ENCODE results near the gene PTGER2.

PTGER2 gene

DNA sequence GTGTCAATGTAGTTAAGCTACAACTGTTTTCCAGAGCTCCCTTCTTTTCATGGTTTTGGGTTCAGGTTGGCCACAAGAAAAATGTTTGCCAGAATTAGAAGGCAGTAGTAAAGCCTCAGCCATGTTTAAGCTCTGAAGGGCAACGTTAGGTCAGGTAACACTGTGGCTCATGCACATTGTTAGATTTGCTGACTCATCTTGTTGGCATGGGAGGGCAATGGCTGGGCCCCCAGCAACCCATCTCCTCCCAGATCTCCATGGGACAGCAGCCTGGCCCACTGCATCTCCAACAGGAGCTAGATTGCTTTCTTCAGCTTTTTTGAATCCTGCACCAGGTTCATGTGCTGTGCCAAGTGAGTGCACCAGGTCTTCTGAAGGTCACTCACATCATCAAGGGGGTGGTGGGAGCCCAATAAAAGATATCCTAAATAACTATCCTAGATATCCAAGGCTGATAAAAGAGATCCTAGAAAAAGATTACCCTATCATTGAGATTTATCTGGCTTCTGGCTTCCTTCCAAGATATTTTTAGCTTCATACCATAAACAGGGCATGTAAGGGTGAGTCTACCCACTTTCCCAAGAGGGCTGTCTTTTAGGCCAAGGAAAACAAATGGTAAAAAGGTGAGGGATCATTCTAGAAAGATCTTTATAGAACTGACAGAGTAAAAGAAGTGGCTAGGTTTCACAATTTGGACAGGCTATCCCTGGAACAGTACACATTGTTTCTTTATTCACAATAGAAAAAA is 28.9 kb downstream of the PTGER2 start:
- DNase-seq = no peak

DNA sequence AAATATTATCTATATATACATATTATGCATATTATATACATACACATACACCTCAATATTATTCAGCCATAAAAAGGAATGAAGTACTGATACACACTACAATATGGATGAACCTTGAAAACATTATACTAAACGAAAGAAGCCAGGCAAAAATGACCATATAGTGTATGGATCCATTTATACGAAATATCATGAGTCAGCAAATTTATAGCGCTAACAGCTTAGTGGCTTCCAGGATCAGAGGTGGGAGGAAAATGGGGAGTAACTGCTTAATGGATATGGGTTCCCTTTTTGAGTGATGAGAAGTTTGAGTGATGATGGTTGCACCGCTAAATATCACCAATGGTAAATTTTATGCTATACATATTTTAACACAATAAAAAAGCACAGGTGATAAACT is 32.7 kb downstream of the PTGER2 start:
- no peak for DNase-seq

DNA sequence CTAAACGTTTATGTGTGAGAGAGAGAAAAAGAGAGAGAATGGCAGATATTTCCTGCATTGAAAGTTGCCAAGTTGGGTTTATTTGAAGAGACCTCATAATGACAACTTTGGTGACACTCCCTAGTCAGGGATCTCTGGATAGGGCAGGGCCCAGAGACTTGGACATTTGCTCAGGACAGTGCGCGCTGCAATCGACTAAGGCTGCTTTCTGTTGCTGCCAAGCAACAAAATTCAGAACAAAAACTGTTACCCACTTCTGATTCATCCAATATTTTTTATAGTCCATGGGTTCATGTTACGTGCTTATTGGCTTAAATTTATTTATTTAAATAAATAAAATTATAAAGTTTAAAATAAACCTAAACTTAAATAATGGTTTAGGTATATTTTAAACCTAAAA is 34.2 kb downstream of the PTGER2 start:
- DNase-seq = no peak

DNA sequence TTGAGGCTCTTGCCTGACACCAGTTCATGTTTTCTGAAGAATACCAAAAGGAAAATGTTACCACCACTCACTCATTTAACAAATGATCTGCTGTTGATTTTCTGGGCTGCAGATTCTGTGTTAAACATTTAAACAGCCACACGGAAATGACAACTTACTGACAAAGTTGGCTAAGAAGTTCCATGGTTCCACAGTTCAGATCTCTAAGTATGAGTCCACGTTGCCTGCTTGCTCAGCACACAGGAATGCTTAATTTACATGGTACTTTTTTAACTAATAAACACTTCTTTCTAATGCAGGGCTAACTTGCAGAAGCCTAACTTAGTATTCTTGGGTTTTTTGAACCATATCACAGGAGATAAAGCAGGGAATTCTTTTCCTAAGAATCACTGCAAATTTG is 34.7 kb downstream of the PTGER2 start:
- DNase-seq = no peak

DNA sequence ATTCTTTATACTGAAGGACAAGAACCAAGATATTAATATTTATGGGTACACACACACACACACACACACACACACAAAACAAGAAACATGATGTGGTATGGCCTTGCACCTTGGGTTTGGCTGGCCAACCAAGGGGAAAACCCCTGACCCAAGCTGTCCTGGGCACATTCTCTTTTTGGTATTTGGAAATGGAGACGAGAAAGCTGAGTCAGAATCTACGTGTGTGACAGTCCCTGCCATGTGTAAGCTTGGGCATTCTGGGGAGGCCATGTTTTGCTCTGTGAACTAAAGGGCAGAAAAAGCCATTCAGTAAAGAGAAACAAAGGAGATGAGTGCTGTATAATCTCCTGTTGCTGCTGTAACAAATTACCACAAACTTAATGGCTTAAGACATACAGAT is 35.6 kb downstream of the PTGER2 start:
- no peak for DNase-seq

DNA sequence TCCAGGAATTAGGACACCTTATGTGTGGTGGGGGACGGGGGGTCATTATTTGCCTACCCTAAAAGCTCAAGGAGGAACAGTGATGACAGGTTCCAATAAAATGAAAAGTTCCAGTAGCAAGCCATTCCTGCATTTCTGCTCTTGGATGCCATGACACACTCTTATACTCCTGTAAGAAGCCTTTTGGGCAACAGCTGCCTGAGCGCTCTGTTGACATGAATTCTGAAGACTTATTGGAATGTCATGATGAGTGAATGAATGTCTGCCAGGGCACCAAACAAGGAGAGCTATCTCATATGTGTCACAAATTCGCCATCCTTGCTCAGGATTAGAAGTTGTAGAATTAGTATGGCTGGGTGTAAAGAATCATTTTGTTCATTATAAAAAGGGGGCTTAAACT is 36.3 kb downstream of the PTGER2 start:
- no peak for DNase-seq

DNA sequence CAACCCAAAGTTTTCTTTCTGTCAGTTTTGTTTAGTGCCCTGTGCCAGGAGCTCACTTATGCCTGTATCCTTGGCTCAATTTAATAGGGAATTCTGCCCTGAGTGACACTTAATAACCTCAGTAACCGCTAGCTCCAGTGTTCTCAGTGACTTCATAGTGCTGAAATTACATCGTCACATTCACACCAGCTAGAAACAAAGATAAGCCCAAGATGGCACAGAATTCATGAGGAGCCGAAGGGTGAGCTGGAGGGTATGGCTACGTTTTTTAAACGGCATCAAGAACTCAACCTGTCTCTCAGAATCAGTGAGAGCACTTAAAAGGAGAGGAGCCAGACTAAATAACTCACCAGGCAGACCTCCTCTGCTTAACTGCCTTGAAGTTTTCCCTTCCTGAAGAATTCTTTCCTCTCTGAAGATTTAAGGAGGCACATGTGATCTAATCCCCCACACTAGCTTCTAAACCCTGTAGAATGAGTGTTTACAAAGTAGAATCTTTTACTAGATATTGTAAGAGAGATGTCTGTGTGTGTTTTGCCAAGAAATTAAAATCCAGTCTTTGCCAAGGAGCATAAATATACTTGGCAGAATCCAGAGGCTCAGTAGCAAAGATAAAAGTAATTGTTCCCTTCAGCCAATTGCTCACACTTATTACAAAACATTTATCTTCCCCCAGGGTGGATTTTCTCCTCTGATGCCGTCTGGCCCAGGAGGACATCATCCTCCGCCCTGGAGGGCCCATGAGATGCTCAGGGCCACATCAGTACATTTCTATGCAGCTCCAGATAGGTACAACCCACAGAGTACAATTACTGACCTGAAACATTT is 37.3 kb downstream of the PTGER2 start:
- no peak for DNase-seq

DNA sequence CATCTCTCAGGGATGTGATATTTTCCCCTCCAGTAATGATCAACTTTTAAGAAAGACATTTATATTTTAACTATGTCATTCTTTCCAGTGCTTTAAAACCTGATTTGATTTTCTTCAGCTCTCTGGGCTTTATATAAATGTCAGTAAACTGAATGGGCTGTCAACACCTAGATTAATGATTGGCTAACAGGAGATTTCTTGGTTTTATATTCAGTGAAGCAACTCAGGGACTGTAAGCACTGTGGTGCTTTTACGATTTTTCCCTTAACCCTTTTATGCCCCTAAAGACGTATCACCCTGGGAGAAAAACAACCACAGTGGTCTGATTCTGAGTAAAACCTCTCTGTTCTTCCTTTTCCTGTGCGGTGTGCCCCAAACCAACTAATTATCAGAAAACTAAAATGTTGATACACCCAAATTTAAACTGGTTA is 38.0 kb downstream of the PTGER2 start:
- DNase-seq = no peak

DNA sequence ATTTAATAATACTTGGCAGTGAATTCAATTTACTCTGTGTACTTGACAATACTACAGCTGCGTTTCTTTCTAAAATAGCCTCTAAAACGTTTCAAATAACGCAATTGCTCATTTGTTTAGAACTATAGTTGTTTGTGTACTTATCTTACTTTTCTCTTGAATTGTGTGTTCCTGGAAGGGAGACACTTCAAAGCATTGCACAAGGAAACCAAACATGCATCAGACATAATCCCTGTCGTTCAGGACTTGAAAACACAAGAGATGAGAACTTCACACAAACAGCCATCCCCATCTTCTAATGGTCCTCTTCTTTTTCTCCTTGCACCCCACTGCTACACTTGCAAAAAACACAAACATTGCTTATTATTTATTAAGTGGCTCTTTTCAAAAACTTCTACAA is 38.5 kb downstream of the PTGER2 start:
- no peak for DNase-seq

DNA sequence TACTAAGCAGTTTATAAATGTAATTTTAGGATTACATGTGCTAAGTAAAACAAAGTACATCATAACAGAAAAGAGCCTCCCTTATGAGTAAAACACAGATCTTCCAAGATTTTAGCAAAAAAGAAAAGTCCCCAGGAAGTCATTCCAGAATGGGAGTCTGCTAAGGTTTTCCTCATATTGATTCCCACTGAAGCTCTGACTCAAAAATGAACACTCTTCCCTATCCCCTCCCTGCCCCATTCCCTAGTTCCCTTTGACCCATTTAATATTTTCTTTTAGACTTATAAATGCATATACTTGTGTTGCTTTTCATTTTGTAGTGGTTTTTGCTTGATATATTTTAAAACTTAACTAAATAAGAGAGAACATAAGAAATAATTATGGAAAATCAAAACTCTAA is 40.1 kb downstream of the PTGER2 start:
- no peak for DNase-seq

DNA sequence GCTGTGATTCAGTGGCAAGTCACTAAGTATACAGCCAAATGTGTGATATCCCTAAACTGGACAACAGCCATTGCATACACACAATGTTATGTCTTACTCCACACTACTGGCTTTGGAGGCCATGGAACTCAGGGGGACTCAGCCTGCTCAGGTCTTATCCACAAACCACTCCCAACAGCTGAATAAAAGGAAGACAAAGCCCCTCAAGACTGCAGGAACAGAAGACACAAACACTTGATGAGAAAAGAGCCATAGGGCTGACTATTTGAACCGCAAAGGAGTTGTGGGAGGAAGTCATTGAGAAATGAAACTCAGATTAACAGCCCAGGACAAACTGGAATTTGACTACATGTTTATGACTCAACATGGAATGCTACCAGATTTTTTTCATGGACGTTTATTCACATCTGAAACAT is 40.9 kb downstream of the PTGER2 start:
- no peak for DNase-seq

DNA sequence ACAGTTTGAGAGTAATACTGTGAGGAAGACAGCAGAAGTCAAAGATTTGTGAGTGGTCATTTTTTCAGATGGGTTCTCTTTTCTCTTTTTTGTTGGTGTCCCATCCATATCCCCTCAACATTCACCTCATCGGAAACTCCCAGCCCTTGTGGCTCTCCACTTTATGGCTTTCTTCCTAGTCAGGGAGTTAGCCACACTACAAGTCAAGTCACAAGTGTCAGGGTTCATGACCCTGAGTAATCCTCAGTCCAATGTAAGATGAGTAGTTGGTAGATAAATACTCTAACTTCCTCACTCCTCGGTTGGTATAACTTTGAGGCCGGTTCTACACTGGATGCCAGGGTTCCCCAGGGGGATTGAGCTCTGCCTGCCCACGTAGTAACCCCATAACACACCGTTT is 41.4 kb downstream of the PTGER2 start:
- no peak for DNase-seq

DNA sequence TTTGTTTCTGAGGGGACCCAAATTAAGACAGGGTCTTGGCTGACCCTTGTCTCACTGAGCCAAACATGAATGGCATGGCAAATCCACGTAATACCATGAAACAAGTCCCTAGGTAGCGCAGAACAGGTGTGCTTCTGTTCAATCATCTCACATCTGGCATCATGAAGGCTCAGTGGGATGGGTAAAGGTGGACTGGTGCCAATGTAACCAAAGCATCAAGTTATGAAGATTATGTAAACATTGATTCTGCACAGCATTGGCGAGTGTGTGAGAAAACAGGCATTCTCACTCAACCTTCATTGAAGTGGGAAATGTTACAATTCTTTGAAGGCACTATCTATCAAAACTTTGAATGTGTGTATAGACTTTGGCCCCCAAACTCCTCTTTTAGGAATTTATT is 41.9 kb downstream of the PTGER2 start:
- DNase-seq = no peak

DNA sequence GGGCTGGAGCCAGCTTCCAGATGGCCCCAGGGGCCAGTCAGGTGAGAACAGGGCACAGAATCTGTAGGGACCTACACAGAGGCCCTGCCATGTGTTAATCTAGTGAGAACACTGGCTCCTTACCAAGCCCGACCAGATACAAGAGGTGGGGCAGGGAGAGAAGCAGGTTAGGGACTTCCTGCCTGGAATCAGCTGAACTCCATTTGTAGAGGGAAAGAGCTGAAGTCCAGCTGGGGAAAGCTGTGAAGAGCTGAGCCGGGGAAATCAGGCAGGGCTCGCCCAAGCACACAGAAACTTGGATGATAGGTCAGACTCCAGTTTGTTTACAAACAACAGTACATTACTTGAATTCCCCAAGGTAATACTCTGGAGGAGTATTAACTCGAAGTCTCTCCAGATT is 46.7 kb downstream of the PTGER2 start:
- DNase-seq = no peak

DNA sequence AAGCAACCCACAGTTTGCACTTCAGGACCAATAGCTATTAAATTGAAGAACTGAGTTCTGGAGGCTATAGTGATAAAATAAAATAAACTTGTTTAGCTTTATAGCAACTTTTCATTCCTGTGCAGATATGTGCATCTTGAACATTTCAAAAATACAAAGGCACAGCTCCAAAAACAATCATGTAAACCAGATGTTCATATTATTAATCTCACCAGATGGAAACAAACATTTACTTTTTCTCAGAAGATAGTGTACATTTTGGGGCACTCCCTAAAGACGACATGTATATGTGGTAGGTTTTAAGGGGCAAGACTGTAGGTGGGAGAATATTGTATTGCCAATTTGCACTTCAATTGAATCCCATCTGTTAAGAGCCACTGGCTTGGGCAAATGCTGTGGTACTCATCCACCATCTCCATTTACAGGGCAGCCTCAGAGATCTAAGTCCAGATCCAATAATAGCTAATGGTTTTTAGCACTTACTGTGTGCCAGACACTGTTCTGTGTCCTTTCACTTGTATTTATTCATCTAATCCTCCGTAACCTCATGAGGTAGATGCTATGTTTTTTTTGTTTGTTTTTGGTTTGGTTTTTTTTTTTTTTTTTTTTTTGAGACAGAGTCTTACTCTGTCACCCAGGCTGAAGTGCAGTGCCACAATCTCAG is 49.1 kb downstream of the PTGER2 start:
- DNase-seq = no peak

DNA sequence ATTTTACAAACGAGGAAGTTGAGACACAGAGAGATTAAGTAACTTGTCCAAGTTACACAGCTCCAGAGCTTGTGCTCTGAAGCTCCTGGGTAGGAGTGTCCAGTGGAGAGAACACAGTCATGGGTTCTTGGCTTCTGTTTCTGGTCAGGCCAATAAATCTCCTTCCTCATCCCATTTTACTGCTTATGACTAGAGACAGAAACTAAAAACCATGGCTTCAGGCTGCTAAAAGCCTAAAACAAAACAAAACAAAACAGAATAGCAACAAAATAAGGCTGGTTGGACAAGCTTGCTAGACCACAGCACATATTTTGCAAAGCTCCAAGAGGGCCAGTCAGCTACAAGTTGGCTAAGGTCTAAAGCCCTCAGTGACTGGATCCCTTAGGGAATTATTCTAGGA is 49.8 kb downstream of the PTGER2 start:
- DNase-seq = no peak

DNA sequence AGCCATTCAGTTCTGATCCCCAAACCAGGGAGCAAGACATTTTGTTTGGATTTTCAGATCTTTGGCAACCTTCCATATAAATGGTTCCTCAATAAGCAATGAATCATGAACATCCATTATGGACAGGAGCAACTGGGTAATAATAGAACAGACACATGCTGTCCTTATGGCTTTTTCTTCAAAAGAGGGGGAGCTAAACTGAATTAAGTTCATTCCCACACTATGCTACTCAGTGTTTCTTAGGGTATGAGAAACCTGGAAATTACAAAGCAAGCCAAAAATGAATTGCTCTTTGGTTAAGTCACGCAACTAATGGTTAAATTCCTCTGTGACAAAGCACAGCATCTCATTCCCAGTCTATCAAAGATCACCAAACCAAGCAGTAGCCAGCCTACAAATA is 51.0 kb downstream of the PTGER2 start:
- no peak for DNase-seq

DNA sequence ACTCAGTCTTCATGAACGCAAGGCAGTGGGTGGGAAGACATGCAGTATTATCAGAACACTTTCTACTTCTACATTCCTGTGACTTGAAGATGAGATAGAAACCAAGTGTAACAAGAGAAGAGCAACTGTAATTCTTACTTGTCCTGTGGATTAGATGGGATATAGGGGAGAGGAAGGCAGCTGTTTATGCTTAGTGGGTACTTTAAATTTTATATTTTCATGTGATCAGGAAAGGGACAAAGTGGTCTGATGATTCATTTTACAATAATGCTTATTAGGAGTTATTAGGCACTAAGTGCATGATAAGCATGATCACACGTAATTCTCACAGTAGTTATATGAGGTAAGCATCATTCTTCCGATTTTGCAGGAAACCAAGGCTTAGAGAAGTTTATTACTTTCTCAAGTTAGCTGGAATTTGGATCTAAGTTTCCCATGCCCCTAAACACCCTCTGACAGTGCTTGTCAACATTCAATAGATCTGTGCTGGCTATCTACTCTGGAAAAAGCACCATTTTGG is 52.7 kb downstream of the PTGER2 start:
- DNase-seq = no peak

DNA sequence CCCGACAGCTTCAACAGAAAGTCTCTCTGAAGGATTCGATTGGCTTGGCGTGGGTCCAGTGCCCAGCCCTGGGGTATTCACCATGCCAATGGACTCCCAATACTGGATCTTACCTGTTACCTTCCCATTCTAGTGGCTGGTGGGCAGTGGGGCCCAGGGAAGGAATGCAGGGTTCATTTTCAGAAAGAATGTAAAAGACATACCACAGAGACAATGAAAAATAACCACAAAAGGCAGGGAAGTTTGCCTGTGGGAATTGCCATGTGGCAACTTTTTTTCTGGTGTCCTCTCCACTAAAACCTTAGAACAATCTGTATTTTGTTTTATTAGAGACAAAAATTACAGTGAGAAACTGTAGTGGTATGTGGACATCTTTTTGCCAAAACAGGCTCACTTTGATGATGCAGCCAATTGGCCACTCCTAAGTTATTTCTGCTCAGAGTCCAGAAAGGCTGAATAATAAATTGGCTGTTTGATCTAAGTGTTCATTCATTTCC is 55.2 kb downstream of the PTGER2 start:
- no peak for DNase-seq

DNA sequence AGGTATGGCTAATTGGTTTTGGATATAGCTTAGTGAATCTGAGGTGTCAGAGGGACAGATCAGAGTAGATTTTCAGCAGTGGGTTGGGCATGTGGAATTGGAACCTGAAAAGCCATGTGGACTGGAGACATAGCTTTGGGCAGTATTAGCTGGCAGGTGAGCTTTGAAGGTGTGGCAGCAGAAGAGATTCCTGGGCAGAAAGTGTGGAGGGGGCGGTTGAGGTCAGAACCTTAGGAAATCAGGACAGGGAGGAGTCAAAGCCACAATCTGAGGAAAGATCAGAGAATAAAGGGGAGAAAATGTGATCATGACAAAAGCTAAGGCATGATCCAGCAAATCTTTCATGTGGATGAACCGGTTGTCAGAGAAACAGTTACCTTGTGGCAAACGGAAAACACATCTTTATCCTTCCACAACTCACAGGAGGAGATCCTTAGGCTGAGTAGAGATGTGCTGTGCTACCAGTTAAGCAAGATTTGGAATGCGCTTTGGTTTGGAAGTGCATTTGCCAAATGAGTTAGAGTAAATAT is 56.4 kb downstream of the PTGER2 start:
- no peak for DNase-seq

DNA sequence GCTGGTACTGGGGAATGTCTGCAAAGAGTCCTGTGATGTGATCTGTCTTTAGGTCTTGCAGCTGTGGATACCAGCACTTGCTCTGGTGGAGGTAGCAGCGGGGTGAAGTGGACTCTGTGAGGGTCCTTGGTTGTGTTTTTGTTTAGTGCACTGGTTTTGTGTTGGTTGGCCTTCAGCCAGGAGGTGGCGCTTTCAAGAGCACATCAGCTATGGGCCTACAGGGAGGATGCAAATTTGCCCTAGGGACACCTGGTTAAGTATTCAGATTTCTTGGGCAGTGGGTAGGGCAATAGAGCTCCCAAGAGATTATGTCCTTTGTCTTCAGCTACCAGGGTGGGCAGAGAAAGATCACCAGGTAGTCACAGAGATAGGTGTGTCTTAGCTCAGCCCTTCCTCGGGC is 63.8 kb downstream of the PTGER2 start:
- no peak for DNase-seq
